Endodermal cell (in vitro differentiated cells): ENCODE results near the gene CIAO2B. TPM values are rescaled to one million over a fixed set of nuclear protein-coding genes. Genes with fewer than 3 reads are reported as not detected.
"Not testable (repeated sequence)": the region's sequence is repeated elsewhere in the genome, so short reads cannot be mapped to it uniquely, and the experiment has no call there.

Source experiments
- DNase-seq: peaks from one replicate; pipeline ENCODE4 v3.0.0-alpha.2; 2017
- H3K27ac ChIP-seq: 2 replicates; pipeline ENCODE4 v1.5.1; 2013; ENCODE audit warnings: mild to moderate bottlenecking, low read depth, low read length, moderate library complexity
- H3K27me3 ChIP-seq: 2 replicates; pipeline ENCODE4 v1.6.1; 2013; ENCODE audit warnings: mild to moderate bottlenecking, low read length, moderate library complexity; ENCODE audit not compliant: insufficient read depth, control insufficient read depth, poor library complexity, severe bottlenecking
- H3K36me3 ChIP-seq: 2 replicates; pipeline ENCODE4 v1.7.0; 2013; ENCODE audit warnings: mild to moderate bottlenecking, low read length, moderate library complexity; ENCODE audit not compliant: control insufficient read depth, insufficient read depth
- H3K4me1 ChIP-seq: one replicate; pipeline ENCODE4 v1.7.0; 2013; ENCODE audit warnings: low read length; ENCODE audit not compliant: control insufficient read depth, insufficient read depth
- H3K4me3 ChIP-seq: 2 replicates; pipeline ENCODE4 v1.5.1; 2013; ENCODE audit warnings: mild to moderate bottlenecking, low read length, moderate library complexity
- H3K9ac ChIP-seq: 2 replicates; pipeline ENCODE4 v1.6.1; 2013; ENCODE audit warnings: mild to moderate bottlenecking, low read length, moderate library complexity; ENCODE audit not compliant: poor library complexity, severe bottlenecking; ENCODE audit errors: extremely low read depth
- H3K9me3 ChIP-seq: 2 replicates; pipeline ENCODE4 v1.6.1; 2013; ENCODE audit warnings: mild to moderate bottlenecking, low read length, moderate library complexity; ENCODE audit not compliant: control insufficient read depth
- H3K27ac Mint-ChIP-seq: 2 replicates; pipeline ENCODE4 v1.8.0; 2020; ENCODE audit warnings: mixed read lengths
- H3K27me3 Mint-ChIP-seq: 2 replicates; pipeline ENCODE4 v1.8.0; 2021; ENCODE audit warnings: mild to moderate bottlenecking, mixed read lengths; ENCODE audit not compliant: insufficient read depth
- H3K36me3 Mint-ChIP-seq: 2 replicates; pipeline ENCODE4 v1.8.0; 2020; ENCODE audit warnings: low read depth, mixed read lengths
- H3K4me1 Mint-ChIP-seq: 2 replicates; pipeline ENCODE4 v1.8.0; 2020; ENCODE audit warnings: mixed read lengths
- H3K4me3 Mint-ChIP-seq: 2 replicates; pipeline ENCODE4 v1.8.0; 2020; ENCODE audit warnings: mild to moderate bottlenecking, moderate library complexity, mixed read lengths
- H3K9me3 Mint-ChIP-seq: 2 replicates; pipeline ENCODE4 v1.8.0; 2020; ENCODE audit warnings: mild to moderate bottlenecking, mixed read lengths
- CTCF ChIP-seq: fragments of 200-600 bp; sonication (generic); conservative IDR thresholded peaks from 2 replicates; pipeline ENCODE4 v1.5.0; 2021; ENCODE audit warnings: antibody characterized with exemption, mild to moderate bottlenecking
- WGBS, 2 experiments: methylation state at CpG; one replicate each; pipeline versions ENCODE4 v1.1.5 to v1.1.7; 2013; ENCODE audit warnings: missing lambda C conversion rate in 2 of 2, mixed read lengths in 1 of 2; ENCODE audit not compliant: insufficient coverage in 1 of 2, insufficient read length in 1 of 2; 5-methylcytosine and 5-hydroxymethylcytosine counted together
- total RNA-seq, 2 donors: library from RNA; stranded (reverse); fragmentation: NEBNext Ultra II Directional in 1 of 2; extraction: Animal tissue kit (Norgen Biotek cat#: 25700) in 1 of 2; gene quantifications; 2 replicates in 1 of 2; 3 replicates in 1 of 2; pipeline ENCODE4 v1.2.1, GENCODE V29; 2021

CIAO2B gene
- total RNA-seq, 2 donors from 2014 or later: 70.2 to 87.7 TPM

- no peaks in the 10 kb centered on the region for H3K4me1 Mint-ChIP-seq
- Histone ChIP-seq H3K36me3 (peaks cover 9% of the 10 kb centered on the region), H3K27ac (no peak overlapping the region), H3K4me3 (no peak overlapping the region), H3K4me1 (no peaks in the 10 kb centered on the region), H3K9me3 (peaks cover 6% of the 10 kb centered on the region), H3K9ac (no peak overlapping the region), H3K27me3 (peaks cover 33% of the 10 kb centered on the region)
- peaks cover 13% of the 10 kb centered on the region for H3K27me3 Mint-ChIP-seq
- H3K4me3 Mint-ChIP-seq: no peak overlapping the region
- no peak for DNase-seq
- WGBS, 2 experiments: 86 to 97% methylated on average over 5 to 7 of the region's 7 CpGs
- H3K27ac Mint-ChIP-seq: no peak overlapping the region
- peaks cover 6% of the 10 kb centered on the region for H3K9me3 Mint-ChIP-seq
- peaks cover 22% of the 10 kb centered on the region for H3K36me3 Mint-ChIP-seq
- TF ChIP-seq CTCF: no peak
These were observed 12.3 kb upstream of the CIAO2B start for GRCh38 chr16:66946541-66946940.

GRCh38 chr16:66945939-66946338 lies 11.7 kb upstream of the CIAO2B start:
- no peak overlapping the region for H3K4me3 Mint-ChIP-seq
- WGBS, 2 experiments: 90% methylated on average over 4 of the region's 4 CpGs
- Histone ChIP-seq H3K27ac (no peak overlapping the region), H3K27me3 (peaks cover 33% of the 10 kb centered on the region), H3K4me3 (no peak overlapping the region), H3K36me3 (peaks cover 9% of the 10 kb centered on the region), H3K9me3 (peaks cover under 1% of the 10 kb centered on the region), H3K4me1 (no peaks in the 10 kb centered on the region), H3K9ac (no peak overlapping the region)
- no peak for TF ChIP-seq CTCF
- H3K9me3 Mint-ChIP-seq: no peaks in the 10 kb centered on the region
- peaks cover 13% of the 10 kb centered on the region for H3K27me3 Mint-ChIP-seq
- H3K36me3 Mint-ChIP-seq: peaks cover 23% of the 10 kb centered on the region
- no peaks in the 10 kb centered on the region for H3K4me1 Mint-ChIP-seq
- H3K27ac Mint-ChIP-seq: no peak overlapping the region
- no peak for DNase-seq

GRCh38 chr16:66944971-66945370 lies 10.8 kb upstream of the CIAO2B start:
- not testable (repeated sequence) for H3K9me3 Mint-ChIP-seq, H3K4me3 Mint-ChIP-seq, H3K4me3 ChIP-seq, H3K9ac ChIP-seq, H3K27ac ChIP-seq, H3K4me1 Mint-ChIP-seq, DNase-seq, H3K9me3 ChIP-seq, H3K27ac Mint-ChIP-seq, H3K4me1 ChIP-seq
- H3K36me3 Mint-ChIP-seq: peaks cover 23% of the 10 kb centered on the region
- Histone ChIP-seq H3K36me3 (peaks cover 16% of the 10 kb centered on the region), H3K27me3 (peaks cover 28% of the 10 kb centered on the region)
- WGBS, 2 experiments: 92 to 100% methylated on average over 7 to 9 of the region's 9 CpGs
- H3K27me3 Mint-ChIP-seq: peaks cover 13% of the 10 kb centered on the region

- Histone ChIP-seq H3K27ac (no peak overlapping the region), H3K27me3 (peaks cover 19% of the 10 kb centered on the region), H3K9me3 (no peaks in the 10 kb centered on the region), H3K4me3 (no peak overlapping the region), H3K9ac (no peak overlapping the region), H3K4me1 (no peaks in the 10 kb centered on the region), H3K36me3 (peaks cover 25% of the 10 kb centered on the region)
- Mint-ChIP-seq H3K36me3 (peaks cover 23% of the 10 kb centered on the region), H3K27ac (no peak overlapping the region), H3K27me3 (peaks cover 9% of the 10 kb centered on the region), H3K4me1 (no peaks in the 10 kb centered on the region), H3K9me3 (no peaks in the 10 kb centered on the region), H3K4me3 (no peak overlapping the region)
- no peak for TF ChIP-seq CTCF
- WGBS, 2 experiments: 100% methylated on average over 3 of the region's 5 CpGs; no CpG with 5 or more reads in 1 of the 2 experiments
- DNase-seq: no peak
These were observed 9.8 kb upstream of the CIAO2B start for GRCh38 chr16:66944054-66944441.
